ENCODE data around the gene PPM1H.

Gene PPM1H

DNA sequence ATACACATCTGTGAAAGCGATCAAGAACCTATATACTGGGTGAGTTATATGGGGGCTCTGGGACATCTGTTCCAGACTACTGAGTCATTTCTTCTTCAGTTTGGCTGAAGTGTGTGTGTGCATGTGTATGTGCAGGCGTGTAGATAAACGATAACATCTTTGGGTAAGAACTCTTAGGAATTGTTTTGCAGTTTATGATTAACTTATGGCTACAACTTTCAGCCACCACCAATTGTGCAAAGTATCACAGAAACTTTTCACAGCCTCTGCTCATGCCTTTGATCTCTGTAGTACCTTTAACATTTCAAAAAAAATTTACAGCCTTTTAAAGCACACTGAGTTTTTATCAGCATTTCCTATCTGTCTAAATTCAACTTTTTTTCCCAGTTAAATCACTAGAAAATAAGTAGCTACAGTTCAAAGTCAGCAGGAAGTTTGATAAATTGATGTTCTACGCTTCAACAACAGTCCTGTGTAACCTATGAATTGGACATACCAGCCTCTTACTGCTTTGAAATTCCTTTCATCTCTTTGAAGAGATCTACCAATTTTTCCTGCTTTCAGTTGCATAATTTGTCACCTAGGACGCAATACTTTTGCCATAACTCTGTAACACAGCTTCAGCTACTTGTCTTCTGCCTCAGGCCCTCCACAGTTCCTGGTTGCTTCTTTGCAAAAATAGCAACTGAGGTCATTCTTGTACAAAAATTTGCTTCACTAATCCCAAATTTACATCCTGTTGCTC is 43.0 kb downstream of the PPM1H start:
- Histone ChIP-seq H4K20me1 (ENCODE audit: insufficient read depth, low read length) (no peaks in the 10 kb centered on the region), H3K27me3 (ENCODE audit: insufficient read depth, low read length, poor library complexity) (no peaks in the 10 kb centered on the region), H3K4me1 (ENCODE audit: insufficient read depth, low read length) (peaks cover 10% of the 10 kb centered on the region; the same call in 1 of the 2 replicates), H3K36me3 (ENCODE audit: insufficient read depth, low read length) (no peaks in the 10 kb centered on the region), H3K9ac (ENCODE audit: low read depth, low read length) (no peak overlapping the region), H3K9me3 (ENCODE audit: insufficient read depth, low read length, severe bottlenecking) (no peaks in the 10 kb centered on the region), H2AFZ (ENCODE audit: low read depth, low read length) (no peak overlapping the region), H3K79me2 (ENCODE audit: insufficient read depth, low read length) (no peaks in the 10 kb centered on the region), H3K27ac (ENCODE audit: low read length) (no peak overlapping the region), H3K4me3 (ENCODE audit: low read depth in 1 of 2, low read length in 2 of 2) (no peak overlapping the region), H3K4me2 (ENCODE audit: insufficient read depth, low read length) (no peak overlapping the region)
- DNase-seq (no peak), ATAC-seq (ENCODE audit: insufficient read depth, low read depth) (peak; percentile 58)
- TF ChIP-seq EZH2 (IDR thresholded peaks at IDR 0.05; ENCODE audit: borderline replicate concordance, low read depth, low read length, severe bottlenecking): no peak
- TF ChIP-seq CTCF (IDR thresholded peaks at IDR 0.05; ENCODE audit: borderline replicate concordance, extremely low read depth, low read length, poor library complexity, severe bottlenecking): no peak

GRCh38 chr12:62888454-62889110 is 46.4 kb downstream of the PPM1H start:
- no peak overlapping the region for H3K4me2 ChIP-seq (ENCODE audit: insufficient read depth, low read length)
- no peaks in the 10 kb centered on the region for H4K20me1 ChIP-seq (ENCODE audit: insufficient read depth, low read length)
- no peak overlapping the region for H3K9ac ChIP-seq (ENCODE audit: low read depth, low read length)
- DNase-seq (no peak), ATAC-seq (ENCODE audit: insufficient read depth, low read depth) (no peak)
- H3K27ac ChIP-seq (ENCODE audit: low read length): no peak overlapping the region
- H3K9me3 ChIP-seq (ENCODE audit: insufficient read depth, low read length, severe bottlenecking): no peaks in the 10 kb centered on the region
- TF ChIP-seq CTCF (IDR thresholded peaks at IDR 0.05; ENCODE audit: borderline replicate concordance, extremely low read depth, low read length, poor library complexity, severe bottlenecking) (no peak), EZH2 (IDR thresholded peaks at IDR 0.05; ENCODE audit: borderline replicate concordance, low read depth, low read length, severe bottlenecking) (no peak)
- H2AFZ ChIP-seq (ENCODE audit: low read depth, low read length): no peak overlapping the region
- H3K27me3 ChIP-seq (ENCODE audit: insufficient read depth, low read length, poor library complexity): no peaks in the 10 kb centered on the region
- no peaks in the 10 kb centered on the region for H3K79me2 ChIP-seq (ENCODE audit: insufficient read depth, low read length)
- no peak overlapping the region for H3K4me3 ChIP-seq (ENCODE audit: low read depth in 1 of 2, low read length in 2 of 2)
- H3K36me3 ChIP-seq (ENCODE audit: insufficient read depth, low read length): no peaks in the 10 kb centered on the region
- H3K4me1 ChIP-seq (ENCODE audit: insufficient read depth, low read length): peaks cover 10% of the 10 kb centered on the region; the same call in 1 of the 2 replicates

- Histone ChIP-seq H3K79me2 (ENCODE audit: insufficient read depth, low read length) (no peaks in the 10 kb centered on the region), H3K4me3 (ENCODE audit: low read depth in 1 of 2, low read length in 2 of 2) (no peak overlapping the region), H4K20me1 (ENCODE audit: insufficient read depth, low read length) (no peaks in the 10 kb centered on the region), H2AFZ (ENCODE audit: low read depth, low read length) (no peak overlapping the region), H3K9me3 (ENCODE audit: insufficient read depth, low read length, severe bottlenecking) (no peaks in the 10 kb centered on the region), H3K9ac (ENCODE audit: low read depth, low read length) (no peak overlapping the region), H3K36me3 (ENCODE audit: insufficient read depth, low read length) (no peaks in the 10 kb centered on the region), H3K27ac (ENCODE audit: low read length) (no peak overlapping the region), H3K4me2 (ENCODE audit: insufficient read depth, low read length) (no peak overlapping the region), H3K27me3 (ENCODE audit: insufficient read depth, low read length, poor library complexity) (no peaks in the 10 kb centered on the region), H3K4me1 (ENCODE audit: insufficient read depth, low read length) (peaks cover 4% of the 10 kb centered on the region; the same call in 1 of the 2 replicates)
- no peak for DNase-seq
- no peak for ATAC-seq (ENCODE audit: insufficient read depth, low read depth)
- no peak for TF ChIP-seq CTCF (IDR thresholded peaks at IDR 0.05; ENCODE audit: borderline replicate concordance, extremely low read depth, low read length, poor library complexity, severe bottlenecking)
- TF ChIP-seq EZH2 (IDR thresholded peaks at IDR 0.05; ENCODE audit: borderline replicate concordance, low read depth, low read length, severe bottlenecking): no peak
Observed at GRCh38 chr12:62886796-62887195, 48.2 kb downstream of the PPM1H start.
